CD4-positive, alpha-beta T cell treated with Interleukin-4 for 4 hours (primary cell): ENCODE measurements around the gene CLSTN1.
"Not testable (repeated sequence)": the region's sequence is repeated elsewhere in the genome, so short reads cannot be mapped to it uniquely, and the experiment has no call there.

Experiments
- DNase-seq: peaks from one replicate; pipeline ENCODE4 v3.0.0-alpha.2; 2020

Gene CLSTN1

DNA sequence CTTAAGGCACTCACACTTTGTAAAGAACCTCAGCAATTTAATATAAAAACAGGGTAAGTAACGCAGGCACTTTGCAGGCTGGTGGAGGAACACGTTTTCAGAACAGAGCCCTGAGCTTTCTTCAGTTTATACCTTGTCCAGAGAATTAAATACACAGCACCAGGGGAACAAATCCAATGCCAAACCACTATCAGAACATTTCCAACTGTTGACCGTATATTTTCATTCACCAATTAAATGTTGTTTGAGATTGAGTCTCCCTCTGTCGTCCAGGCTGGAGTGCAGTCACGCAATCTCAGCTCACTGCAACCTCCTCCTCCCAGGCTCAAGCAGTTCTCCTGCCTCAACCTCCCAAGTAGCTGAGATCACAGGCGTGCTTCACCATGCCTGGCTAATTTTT, 29.7 kb downstream of the CLSTN1 start:
- DNase-seq, result no peak

DNA sequence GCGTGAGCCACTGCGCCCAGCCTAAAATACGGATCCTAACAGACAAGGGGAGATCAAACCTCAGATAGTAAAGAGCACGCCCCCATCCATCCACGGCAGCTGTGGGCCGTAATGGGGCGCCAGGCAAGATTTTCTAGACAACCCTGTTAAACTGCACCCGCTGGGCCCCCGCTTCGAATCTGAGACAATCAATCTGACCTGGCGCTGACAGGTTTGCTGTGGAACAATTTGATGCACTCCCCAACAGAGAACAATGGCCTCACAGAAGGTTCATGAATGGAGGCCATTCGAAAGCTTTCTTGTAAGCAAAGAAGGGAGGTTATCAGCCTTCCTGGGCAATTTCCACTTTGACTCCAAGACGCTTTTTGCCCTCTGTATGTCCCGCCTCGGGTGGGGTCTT, 30.5 kb downstream of the CLSTN1 start:
- no peak for DNase-seq

DNA sequence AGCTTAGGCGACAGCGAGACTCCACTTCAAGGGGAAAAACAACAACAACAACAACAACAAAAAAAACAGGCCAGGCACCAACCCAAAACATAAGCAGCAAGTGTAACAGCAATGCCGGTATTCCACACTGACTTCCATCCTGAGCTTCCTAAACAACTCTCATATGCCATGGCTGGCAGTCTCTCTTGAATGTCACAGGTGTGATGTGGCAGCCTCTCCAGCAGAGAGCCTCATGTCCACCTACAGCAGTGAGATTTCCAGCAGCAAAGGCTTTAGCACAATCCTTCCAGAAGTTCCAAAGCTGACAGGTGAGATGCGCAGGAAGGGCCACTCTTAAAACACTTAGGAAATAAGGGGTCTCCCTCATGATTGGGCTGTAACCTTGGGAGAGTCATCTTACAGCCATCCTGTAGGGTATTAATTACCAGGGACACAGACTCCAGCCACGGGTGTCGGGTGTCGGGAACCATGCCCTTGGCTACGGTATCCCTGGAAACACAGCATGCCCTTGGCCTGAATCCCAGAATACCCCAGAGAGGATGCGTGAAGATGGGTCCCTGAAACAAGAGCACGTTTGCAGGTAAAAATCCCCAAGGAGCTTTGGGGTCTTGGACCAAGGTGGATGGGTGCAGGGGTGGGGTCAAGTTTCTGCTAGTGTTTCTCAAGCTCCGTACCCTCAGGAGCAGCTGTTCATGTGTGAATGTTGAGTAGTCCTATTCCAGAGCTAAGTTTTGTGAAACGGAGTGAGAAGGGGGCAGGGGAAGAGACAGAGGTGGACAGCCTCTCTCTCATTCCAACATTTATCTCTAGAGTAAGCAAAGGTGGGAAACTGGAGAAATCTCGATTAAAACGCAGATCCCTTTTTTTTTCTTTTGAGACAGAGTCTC, 31.4 kb downstream of the CLSTN1 start:
- no peak for DNase-seq

DNA sequence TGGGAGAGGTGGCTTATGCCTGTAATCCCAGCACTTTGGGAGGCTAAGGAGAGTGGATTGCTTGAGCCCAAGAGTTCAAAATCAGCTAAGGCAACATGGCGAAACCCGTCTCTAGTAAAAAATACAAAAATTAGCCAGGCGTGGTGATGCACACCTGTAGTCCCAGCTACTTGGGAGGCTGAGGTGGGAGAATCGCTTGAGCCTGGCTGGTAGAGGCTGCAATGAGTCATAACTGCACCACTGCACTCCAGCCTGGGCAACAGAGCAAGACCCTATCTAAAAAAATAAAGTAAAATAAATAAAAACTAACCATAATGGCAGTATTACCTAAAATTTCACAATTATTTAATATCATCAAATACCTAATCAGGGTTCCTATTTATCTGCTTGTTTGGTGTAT, 34.1 kb downstream of the CLSTN1 start:
- not testable (repeated sequence) for DNase-seq

DNA sequence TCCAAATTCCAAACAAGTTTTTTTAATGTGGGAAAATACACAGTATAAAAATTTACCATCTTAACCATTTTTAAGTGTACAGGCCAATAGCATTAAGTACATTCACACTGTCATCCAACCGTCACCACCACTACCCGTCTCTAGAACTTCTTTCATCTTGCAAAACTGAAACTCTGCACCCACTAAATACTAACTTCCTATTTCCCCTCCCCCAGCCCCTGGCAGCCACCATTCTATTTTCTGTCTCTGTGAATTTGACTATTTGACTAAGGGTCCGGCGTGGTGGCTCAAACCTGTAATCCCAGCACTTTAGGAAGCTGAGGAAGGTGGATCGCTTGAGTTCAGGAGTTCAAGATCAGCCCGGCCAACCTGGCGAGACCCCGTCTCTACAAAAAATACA, 36.1 kb downstream of the CLSTN1 start:
- DNase-seq, result peak; percentile 65

DNA sequence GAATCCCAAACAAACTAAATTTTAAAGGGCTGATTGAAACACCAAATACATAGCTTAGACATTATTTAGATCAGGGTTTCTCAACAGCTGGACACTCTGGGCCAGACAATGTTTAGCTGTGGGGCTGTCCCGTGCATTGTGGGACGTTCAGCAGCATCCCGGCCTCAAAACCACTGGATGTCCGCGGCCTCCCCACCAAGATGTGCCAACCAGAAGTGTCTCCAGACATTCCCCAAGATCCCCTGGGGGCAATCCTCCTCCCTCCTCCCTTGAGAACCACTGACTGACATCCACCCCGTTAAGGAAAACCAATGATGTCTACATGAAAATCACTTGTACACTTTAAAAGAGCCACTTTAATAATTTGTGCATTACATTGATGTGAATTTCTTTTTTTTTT, 38.4 kb downstream of the CLSTN1 start:
- DNase-seq, result no peak

DNA sequence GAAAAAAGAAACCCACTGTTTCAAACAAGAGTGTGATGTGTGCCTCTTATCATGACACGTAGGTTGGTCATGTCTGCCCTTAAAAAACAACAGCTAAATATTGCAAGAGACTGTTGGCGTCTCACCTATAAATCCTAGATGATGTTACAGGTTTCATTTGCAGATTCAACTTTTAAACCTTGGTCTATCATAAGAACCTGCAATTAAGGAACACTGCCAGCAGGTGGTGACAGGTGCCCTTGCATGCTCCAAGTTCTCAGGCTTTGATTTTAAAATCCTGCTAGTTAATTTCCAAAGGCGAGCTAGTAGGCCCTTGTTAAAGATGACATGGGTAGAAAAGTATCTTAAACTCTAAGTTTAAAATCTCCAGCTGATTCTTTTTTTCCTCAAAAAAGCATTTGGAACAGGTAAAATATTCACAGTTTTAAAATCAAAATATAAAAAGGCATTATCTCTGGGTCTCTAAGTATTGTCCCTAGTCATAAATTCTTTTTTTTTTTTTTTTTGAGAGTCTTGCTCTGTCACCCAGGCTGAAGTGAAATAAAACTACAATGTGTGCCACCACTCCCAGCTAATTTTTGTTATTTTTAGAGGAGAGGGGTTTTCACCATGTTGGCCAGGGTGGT, 39.1 kb downstream of the CLSTN1 start:
- DNase-seq, result peak; percentile 72

DNA sequence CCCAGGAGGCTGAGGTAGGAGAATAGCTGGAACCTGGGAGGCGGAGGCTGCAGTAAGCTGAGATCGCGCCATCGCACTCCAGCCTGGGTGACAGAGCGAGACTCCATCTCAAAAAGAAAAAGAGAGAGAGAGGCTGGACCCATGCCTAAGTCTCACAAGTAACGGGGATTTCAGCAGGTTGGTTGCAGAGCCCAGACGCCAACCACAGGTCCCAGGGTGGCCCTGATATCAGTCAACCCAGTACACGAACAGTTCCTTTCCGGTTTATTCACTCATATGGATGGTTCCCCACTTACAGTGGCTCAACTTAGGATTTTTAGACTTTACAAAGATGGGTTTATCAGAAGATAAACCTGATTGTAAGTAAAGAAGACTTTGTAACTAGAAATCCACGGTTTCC, 40.9 kb downstream of the CLSTN1 start:
- no peak for DNase-seq

DNA sequence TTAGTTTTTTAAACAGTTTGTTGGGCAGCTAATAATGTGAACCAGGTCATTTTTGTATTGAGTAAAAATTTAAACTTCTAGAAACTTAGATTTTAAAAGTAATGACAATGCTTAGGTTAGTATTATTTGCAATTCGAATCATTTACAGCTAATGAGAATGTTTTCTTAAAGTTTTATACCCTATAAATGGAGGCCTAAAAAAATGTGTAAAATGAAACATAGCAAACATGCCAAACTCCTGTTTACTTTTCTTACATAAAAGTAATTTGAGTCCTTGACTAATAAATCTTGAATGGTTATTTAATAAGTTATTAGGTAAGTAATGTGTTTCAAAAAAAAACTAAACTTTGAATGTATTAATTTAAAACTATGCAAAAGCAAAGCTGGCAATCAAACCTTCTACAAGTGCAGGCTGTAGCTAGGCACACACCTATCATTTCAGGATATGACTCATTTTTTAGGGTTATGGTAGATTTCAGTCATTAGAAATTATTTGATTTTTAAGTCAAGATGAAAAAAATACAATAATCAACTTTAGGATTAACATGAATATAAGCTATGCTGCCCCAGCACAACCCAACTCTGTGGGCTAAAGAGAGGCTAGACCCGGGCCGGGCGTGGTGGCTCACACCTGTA, 41.5 kb downstream of the CLSTN1 start:
- no peak for DNase-seq

DNA sequence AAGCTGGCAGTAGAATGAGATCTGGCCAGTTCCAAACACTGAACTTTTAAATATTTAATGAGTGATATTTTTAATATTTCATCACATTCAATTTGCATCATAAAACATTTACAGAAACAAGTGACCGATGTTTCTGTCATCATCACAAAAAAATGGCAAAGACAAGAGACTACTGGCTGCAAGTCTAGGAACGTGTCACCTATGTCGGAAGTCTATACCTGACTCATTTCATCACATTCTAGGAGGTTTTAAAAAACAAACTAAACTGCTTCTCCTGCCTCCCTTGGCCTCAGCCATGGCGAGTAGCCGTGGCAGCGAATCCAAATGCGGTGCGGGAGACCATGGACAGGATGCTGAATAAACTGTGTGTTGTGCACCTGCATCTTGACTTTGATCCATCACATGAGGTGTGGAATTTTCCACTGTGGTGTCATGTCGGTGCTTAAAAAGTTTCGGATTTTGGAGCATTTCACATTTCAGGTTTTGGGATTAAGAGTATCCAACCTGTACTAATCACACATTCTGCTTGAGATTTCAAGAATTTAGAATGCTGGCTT, 43.1 kb downstream of the CLSTN1 start:
- DNase-seq, result no peak

DNA sequence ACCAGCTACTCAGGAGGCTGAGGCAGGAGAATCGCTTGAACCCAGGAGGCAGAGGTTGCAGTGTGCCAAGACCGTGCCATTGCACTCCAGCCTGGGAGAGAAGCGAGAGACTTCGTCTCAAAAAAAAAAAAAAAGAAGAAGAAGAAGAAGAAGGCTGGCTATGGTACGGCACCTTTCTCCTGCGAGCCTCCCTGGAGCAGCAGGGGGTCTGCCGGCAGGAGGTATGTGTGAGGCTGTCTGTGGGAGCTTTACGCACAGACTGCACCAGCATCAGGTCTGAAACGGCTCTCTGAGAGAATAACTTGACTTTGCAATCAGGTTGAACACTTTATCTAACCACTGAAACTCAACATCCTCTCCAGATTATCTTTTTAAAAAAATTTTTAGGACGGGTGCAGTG, 44.9 kb downstream of the CLSTN1 start:
- DNase-seq, result no peak

DNA sequence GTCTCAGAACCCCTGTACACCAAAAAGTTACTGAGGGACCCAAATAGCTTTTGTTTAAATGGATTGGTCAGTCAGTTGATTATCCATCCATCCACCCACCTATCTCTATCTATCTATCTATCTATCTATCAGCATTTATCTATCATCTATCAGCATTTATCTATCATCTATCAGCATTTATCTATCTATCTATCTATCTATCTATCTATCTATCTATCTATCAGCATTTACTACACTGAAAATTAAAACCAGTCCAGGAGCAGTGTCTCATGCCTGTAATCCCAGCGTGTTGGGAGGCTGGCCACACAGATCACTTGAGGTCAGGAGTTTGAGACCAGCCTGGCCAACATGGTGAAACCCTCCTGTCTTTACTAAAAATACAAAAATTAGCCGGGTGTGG, 47.1 kb downstream of the CLSTN1 start:
- no peak for DNase-seq

DNA sequence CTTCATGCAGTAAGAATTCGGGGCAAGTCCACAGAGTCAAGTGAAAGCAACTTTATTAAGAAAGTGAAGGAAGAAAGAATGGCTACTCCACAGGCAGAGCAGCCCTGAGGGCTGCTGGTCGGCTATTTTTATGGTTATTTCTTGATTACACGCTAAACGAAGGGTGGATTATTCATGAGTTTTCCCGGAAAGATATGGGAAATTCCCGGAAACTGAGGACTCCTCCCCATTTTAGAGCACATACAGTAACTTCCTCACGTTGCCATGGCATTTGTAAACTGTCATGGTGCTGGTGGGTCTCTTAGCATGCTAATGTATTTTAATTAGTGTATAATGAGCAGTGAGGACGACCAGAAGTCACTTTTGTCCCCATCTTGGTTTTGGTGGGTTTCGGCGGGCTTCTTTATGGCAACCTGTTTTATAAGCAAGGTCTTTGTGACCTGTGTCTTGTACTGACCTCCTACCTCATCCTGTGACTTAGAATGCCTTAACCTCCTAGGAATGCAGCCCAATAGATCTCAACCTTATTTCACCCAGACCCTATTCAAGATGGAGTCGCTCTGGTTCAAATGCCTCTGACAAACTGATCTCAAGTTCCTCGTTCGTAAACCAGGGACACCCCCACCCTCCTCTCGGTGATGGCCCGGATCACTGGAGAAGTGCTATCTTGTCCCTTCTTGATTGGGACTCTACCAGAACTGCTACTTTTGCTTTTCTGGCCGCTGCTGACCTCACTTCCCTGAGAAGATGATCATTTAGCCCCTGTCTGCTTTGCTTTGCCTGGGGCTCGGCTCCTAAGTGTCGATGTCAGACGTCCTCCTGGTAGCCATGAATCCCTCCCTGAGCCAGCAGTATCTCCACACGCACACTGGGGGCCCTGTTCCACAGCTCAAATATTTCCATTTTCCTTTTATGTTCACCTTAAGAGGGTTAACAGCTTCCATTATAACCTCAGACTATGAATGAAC, 48.8 kb downstream of the CLSTN1 start:
- DNase-seq, result no peak

DNA sequence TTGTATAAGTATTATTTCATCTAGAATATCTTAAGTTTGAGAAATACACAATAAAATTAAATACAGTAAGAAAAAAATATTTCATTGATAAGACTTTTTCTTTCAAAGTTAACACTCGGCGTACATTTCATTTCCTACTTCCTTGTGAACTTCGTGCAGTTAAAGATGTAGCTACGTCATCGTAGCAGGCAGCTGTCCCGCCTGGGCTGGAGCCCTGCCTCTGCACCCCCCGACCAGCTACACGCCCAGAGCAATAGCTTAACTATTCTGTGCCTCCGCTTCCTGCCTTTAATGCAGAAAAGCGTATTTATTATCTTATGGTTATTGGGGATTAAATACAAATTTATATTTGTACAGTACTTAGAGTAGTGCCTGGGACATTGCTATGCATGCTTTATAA, 53.5 kb downstream of the CLSTN1 start:
- DNase-seq, result no peak

DNA sequence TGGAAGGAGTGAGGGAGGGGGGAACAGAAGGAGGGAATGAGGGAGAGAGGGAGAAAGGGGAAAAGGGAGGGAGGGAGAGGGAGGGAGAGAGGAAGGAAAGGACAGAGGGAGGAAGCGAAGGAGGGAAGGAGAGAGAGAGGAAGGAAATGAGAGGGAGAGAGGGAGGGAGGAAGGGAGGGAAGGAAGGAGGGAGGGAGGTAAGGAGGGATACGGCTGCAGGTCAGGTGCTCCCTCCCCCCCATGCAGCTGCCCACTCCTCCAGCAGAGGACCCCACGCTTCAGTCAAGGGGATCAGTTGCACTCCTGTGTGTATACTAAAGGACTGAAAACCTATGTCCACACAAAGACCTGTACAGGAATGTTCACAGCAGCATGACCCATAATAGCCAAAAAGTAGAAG, 54.8 kb downstream of the CLSTN1 start:
- no peak for DNase-seq

DNA sequence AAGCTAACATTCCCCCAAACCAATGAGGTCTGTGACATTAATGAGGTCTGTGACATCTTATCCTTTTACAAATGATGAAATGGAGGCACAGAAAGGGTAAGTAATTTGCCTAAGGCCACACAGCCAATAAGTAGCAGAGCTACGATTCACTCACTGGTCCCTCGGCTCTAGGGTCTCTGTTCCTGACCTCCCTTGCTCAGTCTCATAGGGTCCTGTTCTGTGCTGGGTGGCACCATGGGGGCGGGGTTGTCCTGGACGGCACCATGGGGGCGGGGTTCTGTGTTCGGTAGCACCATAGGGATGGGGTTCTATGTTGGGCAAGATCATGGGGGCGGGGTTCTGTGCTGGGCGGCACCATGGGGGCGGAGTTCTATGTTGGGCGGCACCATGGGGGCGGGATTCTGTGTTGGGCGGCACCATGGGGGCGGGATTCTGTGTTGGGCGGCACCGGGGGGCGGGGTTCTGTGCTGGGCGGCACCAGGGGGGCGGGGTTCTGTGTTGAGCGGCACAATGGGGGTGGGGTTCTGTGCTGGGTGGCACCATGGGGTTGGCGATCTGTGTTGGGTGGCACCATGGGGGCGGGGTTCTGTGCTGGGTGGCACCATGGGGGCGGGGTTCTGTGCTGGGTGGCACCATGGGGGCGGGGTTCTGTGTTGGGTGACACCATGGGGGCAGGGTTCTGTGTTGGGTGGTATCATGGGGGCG, 55.6 kb downstream of the CLSTN1 start:
- DNase-seq, result no peak

DNA sequence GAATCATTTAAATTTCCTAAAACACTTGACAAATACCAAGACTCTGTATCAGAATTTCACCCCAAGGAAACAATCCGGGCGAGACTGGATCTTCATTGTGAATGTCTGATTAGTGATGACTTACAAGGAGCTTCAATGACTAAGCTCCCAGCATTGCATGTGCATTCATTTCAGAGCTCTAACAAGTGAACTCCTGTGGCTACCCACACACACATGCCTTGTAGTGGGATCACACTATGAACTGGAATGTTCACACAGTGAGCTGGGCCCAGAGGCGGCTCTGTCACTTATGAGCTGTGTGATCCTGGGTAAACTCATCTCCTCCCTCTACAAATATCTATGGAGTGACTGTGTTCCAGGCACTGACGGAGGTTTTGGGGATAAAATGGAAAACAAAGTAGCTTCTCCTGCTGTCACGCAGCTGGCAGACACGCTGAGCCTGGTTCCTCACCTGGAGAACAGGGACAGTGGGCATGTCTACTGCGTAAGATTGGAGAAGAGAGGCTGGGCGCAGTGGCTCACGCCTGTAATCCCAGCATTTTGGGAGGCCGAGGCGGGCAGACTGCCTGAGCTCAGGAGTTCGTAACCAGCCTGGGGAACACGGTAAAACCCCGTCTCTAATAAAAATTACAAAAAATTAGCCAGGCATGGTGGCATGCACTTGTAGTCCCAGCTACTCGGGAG, 56.9 kb downstream of the CLSTN1 start:
- no peak for DNase-seq

DNA sequence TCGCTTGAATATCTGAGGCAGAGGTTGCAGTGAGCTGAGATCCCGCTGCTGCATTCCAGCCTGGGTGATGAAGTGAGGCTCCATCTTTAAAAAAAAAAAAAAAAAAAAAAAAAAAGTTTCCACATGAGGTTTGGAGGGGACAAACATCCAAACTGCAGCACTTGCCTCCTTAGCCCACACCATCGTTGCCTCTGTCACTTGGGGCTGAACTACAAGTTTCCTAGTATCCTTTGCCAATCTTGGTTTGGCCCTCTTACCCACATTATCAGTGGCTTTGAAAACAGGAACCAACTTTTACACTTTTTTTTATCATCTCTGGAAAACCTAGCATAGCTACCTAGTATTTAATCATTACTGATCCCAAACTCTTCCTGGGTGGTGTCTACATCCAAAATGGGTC, 59.2 kb downstream of the CLSTN1 start:
- no peak for DNase-seq

DNA sequence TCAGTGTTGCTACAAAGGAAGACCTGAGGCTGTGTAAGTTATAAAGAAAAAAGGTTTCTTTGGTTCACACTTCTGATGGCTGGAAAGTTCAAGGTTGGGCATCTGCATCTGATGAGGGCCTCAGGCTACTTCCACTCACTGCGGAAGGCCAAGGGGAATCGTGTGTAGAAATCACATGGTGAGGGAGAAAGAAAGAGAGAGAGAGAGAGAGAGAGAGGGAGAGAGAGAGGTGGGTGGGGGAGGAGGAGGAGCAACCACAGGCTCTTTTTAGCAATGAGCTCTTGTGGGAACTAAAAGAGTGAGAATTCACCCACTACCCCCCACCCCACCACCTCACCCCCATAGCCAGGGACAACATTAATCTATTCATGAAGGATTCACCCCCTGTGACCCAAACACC, 59.9 kb downstream of the CLSTN1 start:
- no peak for DNase-seq

DNA sequence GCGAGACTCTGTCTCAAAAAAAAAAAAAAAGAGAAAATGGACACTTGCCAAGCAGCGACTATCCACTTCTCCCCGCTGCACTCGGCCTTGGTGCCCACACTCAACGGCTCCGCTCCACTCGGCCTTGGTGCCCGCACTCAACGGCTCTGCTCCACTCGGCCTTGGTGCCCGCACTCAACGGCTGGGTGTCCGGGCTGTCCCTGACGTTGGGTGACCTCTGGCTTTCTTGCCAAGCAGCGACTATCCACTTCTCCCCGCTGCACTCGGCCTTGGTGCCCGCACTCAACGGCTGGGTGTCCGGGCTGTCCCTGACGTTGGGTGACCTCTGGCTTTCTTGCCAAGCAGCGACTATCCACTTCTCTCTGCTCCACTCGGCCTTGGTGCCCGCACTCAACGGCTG, 61.3 kb downstream of the CLSTN1 start:
- DNase-seq, result not testable (repeated sequence)

DNA sequence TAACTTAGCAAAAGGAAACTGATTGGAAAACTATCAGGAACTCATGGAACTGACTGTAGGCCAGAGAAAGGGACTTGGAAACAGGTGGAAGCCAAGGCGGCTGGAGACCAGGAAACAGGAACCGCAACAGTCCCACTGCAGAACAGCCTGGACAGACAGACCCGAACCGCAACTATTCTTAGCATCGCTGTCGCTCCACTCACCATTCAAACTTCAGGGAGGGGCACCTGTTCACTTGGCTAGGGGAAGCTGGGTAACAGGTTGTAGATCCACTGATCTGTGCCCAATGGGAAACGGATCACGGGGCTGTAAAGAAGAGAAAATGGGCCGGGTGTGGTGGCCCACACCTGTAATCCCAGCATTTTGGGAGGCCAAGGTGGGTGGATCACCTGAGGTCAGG, 61.9 kb downstream of the CLSTN1 start:
- no peak for DNase-seq
